Neuronal stem cell (in vitro differentiated cells): ENCODE results near the gene CAMK1G.
A peak's percentile ranks its signal among the peaks of the same experiment; 100 is the strongest.

ENCODE experiments used
- DNase-seq: peaks from one replicate; pipeline ENCODE4 v3.0.0-alpha.2; 2013; ENCODE audit warnings: low spot score
- H2AFZ ChIP-seq: one replicate; pipeline ENCODE4 v1.6.1; 2013; ENCODE audit warnings: mild to moderate bottlenecking, low read length, inconsistent platforms
- H2AK5ac ChIP-seq: 2 replicates; pipeline ENCODE4 v1.6.1; 2013; ENCODE audit warnings: low read depth, mild to moderate bottlenecking, inconsistent platforms, low read length, moderate library complexity, mixed read lengths
- H2BK120ac ChIP-seq: 2 replicates; pipeline ENCODE4 v1.6.1; 2013; ENCODE audit warnings: low read depth, mild to moderate bottlenecking, inconsistent platforms, low read length, moderate library complexity, mixed read lengths
- H2BK12ac ChIP-seq: one replicate; pipeline ENCODE4 v1.6.1; 2013; ENCODE audit warnings: low read length, inconsistent platforms
- H2BK15ac ChIP-seq: 2 replicates; pipeline ENCODE4 v1.6.1; 2013; ENCODE audit warnings: mild to moderate bottlenecking, low read length, inconsistent platforms, mixed read lengths
- H2BK5ac ChIP-seq: one replicate; pipeline ENCODE4 v1.6.1; 2013; ENCODE audit warnings: inconsistent platforms, mild to moderate bottlenecking, low read length, moderate library complexity
- H3K14ac ChIP-seq: one replicate; pipeline ENCODE4 v1.6.1; 2013; ENCODE audit warnings: low read length, inconsistent platforms
- H3K18ac ChIP-seq: 2 replicates; pipeline ENCODE4 v1.6.1; 2013; ENCODE audit warnings: low read length, inconsistent platforms
- H3K23ac ChIP-seq: 2 replicates; pipeline ENCODE4 v1.6.1; 2013; ENCODE audit warnings: low read depth, mild to moderate bottlenecking, mixed read lengths, low read length, inconsistent platforms; ENCODE audit not compliant: poor library complexity
- H3K27ac ChIP-seq: replicated peaks from 3 replicates; pipeline ENCODE4 v1.5.1; 2013; ENCODE audit warnings: low read length, inconsistent platforms
- H3K27me3 ChIP-seq, 3 experiments: 2 replicates each; pipeline ENCODE4 v1.6.1; 2013; ENCODE audit warnings: low read length in 3 of 3, mild to moderate bottlenecking in 2 of 3, inconsistent platforms in 1 of 3, low read depth in 1 of 3, mixed read lengths in 1 of 3, moderate library complexity in 1 of 3; ENCODE audit not compliant: control insufficient read depth in 3 of 3, insufficient read depth in 3 of 3
- H3K36me3 ChIP-seq, 2 donors: replicated peaks in 1 of 2; 2 replicates each; pipeline ENCODE4 v1.6.1; 2013; ENCODE audit warnings: low read length in 2 of 2; ENCODE audit not compliant: control insufficient read depth in 2 of 2, insufficient read depth in 2 of 2
- H3K4ac ChIP-seq: 2 replicates; pipeline ENCODE4 v1.6.1; 2013; ENCODE audit warnings: inconsistent platforms, mild to moderate bottlenecking, low read length, moderate library complexity
- H3K4me1 ChIP-seq, 2 donors: 1 replicate in 1 of 2; 2 replicates in 1 of 2; pipeline ENCODE4 v1.6.1; 2013; ENCODE audit warnings: low read length in 2 of 2, low read depth in 1 of 2; ENCODE audit not compliant: control insufficient read depth in 2 of 2, insufficient read depth in 1 of 2
- H3K4me2 ChIP-seq: one replicate; pipeline ENCODE4 v1.6.1; 2013; ENCODE audit warnings: mild to moderate bottlenecking, low read length, inconsistent platforms; ENCODE audit not compliant: insufficient read depth, poor library complexity, severe bottlenecking
- H3K4me3 ChIP-seq, 2 donors: 2 replicates each; pipeline ENCODE4 v1.5.1; 2013; ENCODE audit warnings: low read length in 2 of 2, mild to moderate bottlenecking in 2 of 2, inconsistent platforms in 1 of 2, moderate library complexity in 1 of 2
- H3K79me1 ChIP-seq: one replicate; pipeline ENCODE4 v1.6.1; 2013; ENCODE audit warnings: low read depth, mild to moderate bottlenecking, inconsistent platforms, low read length, moderate library complexity
- H3K9ac ChIP-seq: one replicate; pipeline ENCODE4 v1.6.1; 2013; ENCODE audit warnings: mild to moderate bottlenecking, low read depth, low read length, inconsistent platforms; ENCODE audit not compliant: poor library complexity
- H3K9me3 ChIP-seq, 2 donors: replicated peaks in 1 of 2; 2 replicates each; pipeline versions ENCODE3 to v1.6.1; 2013; ENCODE audit warnings: low read length in 2 of 2, mild to moderate bottlenecking in 2 of 2, inconsistent platforms in 1 of 2, low read depth in 1 of 2, mixed read lengths in 1 of 2, moderate library complexity in 1 of 2; ENCODE audit not compliant: control insufficient read depth in 2 of 2, insufficient read depth in 1 of 2
- H4K8ac ChIP-seq: one replicate; pipeline ENCODE4 v1.6.1; 2013; ENCODE audit warnings: low read depth, mild to moderate bottlenecking, inconsistent platforms, low read length, moderate library complexity
- H4K91ac ChIP-seq: one replicate; pipeline ENCODE4 v1.6.1; 2013; ENCODE audit warnings: low read length, low read depth, mild to moderate bottlenecking, inconsistent platforms; ENCODE audit not compliant: poor library complexity
- WGBS, 2 donors: extraction: QIAGEN DNeasy Blood & Tissue Kit; methylation state at CpG; one replicate each; pipeline ENCODE4 v1.1.7; 2013; ENCODE audit warnings: missing lambda C conversion rate in 2 of 2, mixed read lengths in 1 of 2; ENCODE audit not compliant: insufficient read length in 2 of 2, insufficient replicate concordance in 1 of 2; ENCODE audit errors: extremely low coverage in 2 of 2; 5-methylcytosine and 5-hydroxymethylcytosine counted together

The CAMK1G gene

GRCh38 chr1:209614151-209614420 is 30.6 kb downstream of the CAMK1G start:
- Histone ChIP-seq H2BK15ac (no peak overlapping the region), H3K4me3 (no peak overlapping the region)
- WGBS, 2 donors = no CpG with 5 or more reads among the region's 5 CpGs

GRCh38 chr1:209614906-209615305 is 31.4 kb downstream of the CAMK1G start:
- H2AK5ac ChIP-seq = no peak overlapping the region
- no peak overlapping the region for H3K23ac ChIP-seq
- H3K9me3 ChIP-seq = no peaks in the 10 kb centered on the region
- no peaks in the 10 kb centered on the region for H3K27me3 ChIP-seq
- H2BK5ac ChIP-seq = no peak overlapping the region
- no peak overlapping the region for H3K9ac ChIP-seq
- H4K91ac ChIP-seq = peak overlapping the region; percentile 18
- no peak overlapping the region for H3K4me3 ChIP-seq
- no peak overlapping the region for H2AFZ ChIP-seq
- H2BK120ac ChIP-seq = no peak overlapping the region
- no peak overlapping the region for H3K18ac ChIP-seq
- H3K36me3 ChIP-seq = peaks cover 0 to 4% of the 10 kb centered on the region in 2 donors
- no peak overlapping the region for H2BK15ac ChIP-seq
- H2BK12ac ChIP-seq = no peak overlapping the region
- no peak overlapping the region for H3K4me2 ChIP-seq
- H3K4me1 ChIP-seq = peaks cover 0 to 3% of the 10 kb centered on the region in 2 donors
- no peak overlapping the region for H4K8ac ChIP-seq
- no peak overlapping the region for H3K4ac ChIP-seq
- DNase-seq = no peak
- WGBS, 2 donors = no CpG with 5 or more reads among the region's 5 CpGs
- no peak overlapping the region for H3K27ac ChIP-seq
- H3K14ac ChIP-seq = peak overlapping the region; percentile 31
- no peaks in the 10 kb centered on the region for H3K79me1 ChIP-seq

More at GRCh38 chr1:209614151-209614420, 30.6 kb downstream of the CAMK1G start:
- Histone ChIP-seq H3K79me1 (peaks cover 2% of the 10 kb centered on the region), H2BK5ac (no peak overlapping the region), H2AK5ac (no peak overlapping the region), H3K23ac (no peak overlapping the region), H3K27ac (no peak overlapping the region), H3K14ac (no peak overlapping the region), H4K8ac (no peak overlapping the region), H3K4me2 (no peak overlapping the region), H4K91ac (no peak overlapping the region), H3K4ac (no peak overlapping the region), H3K9me3 (no peaks in the 10 kb centered on the region), H3K9ac (no peak overlapping the region), H3K18ac (no peak overlapping the region), H3K36me3 (peaks cover 0 to 4% of the 10 kb centered on the region in 2 donors), H2BK120ac (no peak overlapping the region), H2AFZ (no peak overlapping the region), H2BK12ac (no peak overlapping the region), H3K27me3 (no peaks in the 10 kb centered on the region), H3K4me1 (peaks cover 0 to 3% of the 10 kb centered on the region in 2 donors)
- DNase-seq = no peak

- H3K79me1 ChIP-seq = no peaks in the 10 kb centered on the region
- no peak for DNase-seq
- no CpG with 5 or more reads among the region's 5 CpGs for WGBS, 2 donors
- H2BK120ac ChIP-seq = no peak overlapping the region
- no peak overlapping the region for H2AK5ac ChIP-seq
- peaks cover 0 to 4% of the 10 kb centered on the region in 2 donors for H3K36me3 ChIP-seq
- H2AFZ ChIP-seq = no peak overlapping the region
- peaks cover 0 to 3% of the 10 kb centered on the region in 2 donors for H3K4me1 ChIP-seq
- no peaks in the 10 kb centered on the region for H3K9me3 ChIP-seq
- H3K18ac ChIP-seq = no peak overlapping the region
- H3K4ac ChIP-seq = no peak overlapping the region
- no peak overlapping the region for H3K27ac ChIP-seq
- H3K27me3 ChIP-seq = no peaks in the 10 kb centered on the region
- no peak overlapping the region for H3K4me3 ChIP-seq
- H2BK15ac ChIP-seq = no peak overlapping the region
- no peak overlapping the region for H4K8ac ChIP-seq
- H3K23ac ChIP-seq = no peak overlapping the region
- H2BK12ac ChIP-seq = no peak overlapping the region
- H3K4me2 ChIP-seq = no peak overlapping the region
- no peak overlapping the region for H2BK5ac ChIP-seq
- no peak overlapping the region for H4K91ac ChIP-seq
- H3K9ac ChIP-seq = no peak overlapping the region
- H3K14ac ChIP-seq = no peak overlapping the region
These were observed 33.0 kb downstream of the CAMK1G start for GRCh38 chr1:209616366-209617046.

GRCh38 chr1:209617047-209617673 is 33.6 kb downstream of the CAMK1G start:
- Histone ChIP-seq H3K4ac (no peak overlapping the region), H3K18ac (peak overlapping the region; percentile 86), H3K36me3 (peaks cover 0 to 3% of the 10 kb centered on the region in 2 donors), H3K4me3 (no peak overlapping the region), H3K14ac (no peak overlapping the region), H4K8ac (no peak overlapping the region), H2BK15ac (no peak overlapping the region), H2BK12ac (no peak overlapping the region), H3K79me1 (no peaks in the 10 kb centered on the region), H3K9me3 (no peaks in the 10 kb centered on the region), H3K23ac (no peak overlapping the region), H3K4me1 (peaks cover 0 to 3% of the 10 kb centered on the region in 2 donors), H3K27ac (no peak overlapping the region), H2AK5ac (no peak overlapping the region), H3K9ac (no peak overlapping the region), H2BK120ac (no peak overlapping the region), H2AFZ (no peak overlapping the region), H2BK5ac (no peak overlapping the region), H4K91ac (no peak overlapping the region), H3K4me2 (no peak overlapping the region), H3K27me3 (no peaks in the 10 kb centered on the region)
- no peak for DNase-seq
- WGBS, 2 donors = no CpG with 5 or more reads among the region's 10 CpGs
